IMR-90 (cell line): ENCODE data around the gene FHL2. TPM values are rescaled to one million over a fixed set of nuclear protein-coding genes. Genes with fewer than 3 reads are reported as not detected.

Source experiments
- ATAC-seq: fragments of 200-7000 bp; cut with Tn5 transposase; 2 replicates; pipeline ENCODE4 v1.9.1; 2020; ENCODE audit warnings: low read depth, mild to moderate bottlenecking, moderate library complexity
- BruUV-seq: library from RNA; stranded (reverse); fragments of 400-500 nt; replicated peaks from 2 replicates; lab custom pipeline; 2021; lab: Mats Ljungman, UMichigan
- CTCF ChIA-PET: fragments of 300-600 bp; formaldehyde crosslinking; extraction: SDS; loops from one replicate; lab custom pipeline; 2021; ENCODE audit warnings: antibody characterized with exemption; lab: Yijun Ruan, JAX
- POLR2A ChIA-PET: fragments of 300-600 bp; sonication (Branson Sonifier 250); formaldehyde crosslinking; loops from one replicate; lab custom pipeline; 2022; ENCODE audit warnings: antibody characterized with exemption; ENCODE audit not compliant: unreplicated experiment; lab: Charles Lee
- DNase-seq: peaks from one replicate; pipeline ENCODE4 v3.0.0; 2013
- H2AFZ ChIP-seq: replicated peaks from 2 replicates; pipeline ENCODE3; 2013; ENCODE audit warnings: low read length, mild to moderate bottlenecking; ENCODE audit not compliant: poor library complexity
- H2AK5ac ChIP-seq: 2 replicates; pipeline ENCODE4 v1.6.1; 2013; ENCODE audit warnings: low read depth, low read length, inconsistent platforms
- H2AK9ac ChIP-seq: replicated peaks from 2 replicates; pipeline ENCODE3; 2013; ENCODE audit warnings: mild to moderate bottlenecking, low read depth, low read length, moderate library complexity; ENCODE audit not compliant: poor library complexity
- H2BK120ac ChIP-seq: 2 replicates; pipeline ENCODE4 v1.6.1; 2013; ENCODE audit warnings: low read depth, low read length, inconsistent platforms
- H2BK15ac ChIP-seq: 3 replicates; pipeline ENCODE4 v1.6.1; 2013; ENCODE audit warnings: low read depth, low read length, inconsistent platforms
- H2BK20ac ChIP-seq: 2 replicates; pipeline ENCODE4 v1.6.1; 2013; ENCODE audit warnings: low read depth, mild to moderate bottlenecking, inconsistent platforms, low read length, moderate library complexity
- H2BK5ac ChIP-seq: 2 replicates; pipeline ENCODE4 v1.6.1; 2013; ENCODE audit warnings: mild to moderate bottlenecking, low read depth, low read length, inconsistent platforms; ENCODE audit not compliant: poor library complexity, severe bottlenecking
- H3K14ac ChIP-seq: replicated peaks from 2 replicates; pipeline ENCODE4 v1.6.1; 2013; ENCODE audit warnings: low read depth, low read length, inconsistent platforms
- H3K18ac ChIP-seq: 2 replicates; pipeline ENCODE4 v1.6.1; 2013; ENCODE audit warnings: low read depth, low read length, control low read depth
- H3K23ac ChIP-seq: 2 replicates; pipeline ENCODE4 v1.6.1; 2013; ENCODE audit warnings: low read depth, low read length, inconsistent platforms
- H3K27ac ChIP-seq: 2 replicates; pipeline ENCODE4 v1.5.1; 2013; ENCODE audit warnings: mild to moderate bottlenecking, control low read depth, low read length; ENCODE audit not compliant: insufficient read depth
- H3K27me3 ChIP-seq: 2 replicates; pipeline ENCODE4 v1.6.1; 2013; ENCODE audit warnings: low read length; ENCODE audit not compliant: control insufficient read depth, insufficient read depth
- H3K36me3 ChIP-seq: 2 replicates; pipeline ENCODE4 v1.6.1; 2013; ENCODE audit warnings: low read length, mixed read lengths; ENCODE audit not compliant: control insufficient read depth, insufficient read depth
- H3K4ac ChIP-seq: 2 replicates; pipeline ENCODE4 v1.6.1; 2013; ENCODE audit warnings: low read depth, low read length, inconsistent platforms
- H3K4me1 ChIP-seq: 2 replicates; pipeline ENCODE4 v1.6.1; 2013; ENCODE audit warnings: low read length, mixed read lengths; ENCODE audit not compliant: control insufficient read depth, insufficient read depth
- H3K4me2 ChIP-seq: 2 replicates; pipeline ENCODE4 v1.6.1; 2013; ENCODE audit warnings: low read depth, mild to moderate bottlenecking, control low read depth, low read length, moderate library complexity
- H3K4me3 ChIP-seq: 2 replicates; pipeline ENCODE4 v1.5.1; 2013; ENCODE audit warnings: low read depth, mild to moderate bottlenecking, control low read depth, low read length, moderate library complexity; ENCODE audit not compliant: insufficient read depth
- H3K56ac ChIP-seq: 2 replicates; pipeline ENCODE4 v1.6.1; 2013; ENCODE audit warnings: low read length, inconsistent platforms; ENCODE audit not compliant: insufficient read depth; ENCODE audit errors: extremely low read depth
- H3K79me1 ChIP-seq, 2 experiments: 2 replicates each; pipeline ENCODE4 v1.6.1; 2013; ENCODE audit warnings: low read length in 2 of 2, inconsistent platforms in 1 of 2, low read depth in 1 of 2
- H3K9ac ChIP-seq: 2 replicates; pipeline ENCODE4 v1.6.1; 2013; ENCODE audit warnings: low read depth, low read length, control low read depth
- H3K9me1 ChIP-seq: 2 replicates; pipeline ENCODE4 v1.6.1; 2013; ENCODE audit warnings: low read length, inconsistent platforms; ENCODE audit not compliant: insufficient read depth
- H3K9me3 ChIP-seq: 2 replicates; pipeline ENCODE4 v1.6.1; 2013; ENCODE audit warnings: low read length; ENCODE audit not compliant: control insufficient read depth, insufficient read depth
- H4K20me1 ChIP-seq: 2 replicates; pipeline ENCODE4 v1.6.1; 2013; ENCODE audit warnings: low read length, inconsistent platforms; ENCODE audit not compliant: insufficient read depth
- H4K5ac ChIP-seq: 2 replicates; pipeline ENCODE4 v1.6.1; 2013; ENCODE audit warnings: mild to moderate bottlenecking, low read depth, low read length, control low read depth
- H4K8ac ChIP-seq, 2 experiments: 2 replicates each; pipeline ENCODE4 v1.6.1; 2013; ENCODE audit warnings: low read depth in 2 of 2, low read length in 2 of 2, control low read depth in 1 of 2, inconsistent platforms in 1 of 2
- H4K91ac ChIP-seq: 2 replicates; pipeline ENCODE4 v1.6.1; 2013; ENCODE audit warnings: low read depth, low read length, inconsistent platforms; ENCODE audit not compliant: insufficient read depth
- BHLHE40 ChIP-seq: fragments of 150-350 bp; IDR thresholded peaks from 2 replicates; pipeline ENCODE4 v1.6.1; 2016; ENCODE audit warnings: mild to moderate bottlenecking, low read depth, low read length
- CEBPB ChIP-seq: IDR thresholded peaks from 2 replicates; pipeline ENCODE4 v1.6.1; 2012; ENCODE audit warnings: low read depth, low read length, improper control_type of control experiment
- CHD1 ChIP-seq: IDR thresholded peaks from 2 replicates; pipeline ENCODE4 v1.6.1; 2012; ENCODE audit warnings: low read depth, low read length, improper control_type of control experiment
- CTCF ChIP-seq: conservative IDR thresholded peaks from 2 replicates; pipeline ENCODE4 v1.5.1; 2012; ENCODE audit warnings: mild to moderate bottlenecking, low read depth, low read length, improper control_type of control experiment
- ELK1 ChIP-seq: fragments of 150-350 bp; IDR thresholded peaks from 2 replicates; pipeline ENCODE4 v1.6.1; 2016; ENCODE audit warnings: low read depth, mild to moderate bottlenecking, low read length, moderate library complexity, borderline replicate concordance
- FOS ChIP-seq: fragments of 150-350 bp; IDR thresholded peaks from 2 replicates; pipeline ENCODE4 v1.6.1; 2016; ENCODE audit warnings: low read depth, low read length
- MAFK ChIP-seq: IDR thresholded peaks from 2 replicates; pipeline ENCODE4 v1.6.1; 2012; ENCODE audit warnings: low read depth, low read length, improper control_type of control experiment
- MAZ ChIP-seq: IDR thresholded peaks from 2 replicates; pipeline ENCODE4 v1.6.1; 2012; ENCODE audit warnings: low read depth, mild to moderate bottlenecking, low read length, improper control_type of control experiment, moderate library complexity, borderline replicate concordance
- MXI1 ChIP-seq: IDR thresholded peaks from 2 replicates; pipeline ENCODE4 v1.6.1; 2012; ENCODE audit warnings: low read depth, mild to moderate bottlenecking, low read length, moderate library complexity, borderline replicate concordance
- RAD21 ChIP-seq: IDR thresholded peaks from 2 replicates; pipeline ENCODE4 v1.6.1; 2012; ENCODE audit warnings: low read length, improper control_type of control experiment
- RCOR1 ChIP-seq: IDR thresholded peaks from 2 replicates; pipeline ENCODE4 v1.6.1; 2012; ENCODE audit warnings: mild to moderate bottlenecking, low read length, improper control_type of control experiment; ENCODE audit not compliant: insufficient replicate concordance
- SMC3 ChIP-seq: fragments of 150-350 bp; IDR thresholded peaks from 2 replicates; pipeline ENCODE4 v1.6.1; 2016; ENCODE audit warnings: low read depth, mild to moderate bottlenecking, antibody characterized with exemption, low read length, moderate library complexity
- USF2 ChIP-seq: fragments of 150-350 bp; IDR thresholded peaks from 2 replicates; pipeline ENCODE4 v1.6.1; 2017; ENCODE audit warnings: mild to moderate bottlenecking, antibody characterized with exemption, low read length, low read depth
- WGBS, 2 experiments: methylation state at CpG; one replicate each; pipeline versions ENCODE4 v1.1.5 to v1.1.7; 2013; ENCODE audit warnings: missing lambda C conversion rate in 2 of 2; ENCODE audit not compliant: insufficient read length in 1 of 2; ENCODE audit errors: extremely low coverage in 2 of 2; 5-methylcytosine and 5-hydroxymethylcytosine counted together
- dilution Hi-C: fragments of 300-500 bp; cut with HindIII; formaldehyde crosslinking; loops from one replicate; pipeline ENCODE4 v1.14.3; 2018; ENCODE audit warnings: low sequenced_read_pairs; ENCODE audit not compliant: unreplicated experiment
- in situ Hi-C: fragments of 300-500 bp; cut with MboI; formaldehyde crosslinking; loops from 3 replicates; pipeline ENCODE4 v1.14.3; 2019; ENCODE audit warnings: low sequenced_read_pairs, inconsistent platforms, mixed read lengths
- intact Hi-C: fragments of 100-400 bp; cut with micrococcal nuclease; formaldehyde crosslinking; loops from 2 replicates; pipeline ENCODE4 v1.10.0; 2022
- polyA plus RNA-seq, 3 experiments: library from polyadenylated mRNA; depleted of rRNA; stranded (reverse); fragments of >200 nt; gene quantifications; 2 replicates each; pipeline ENCODE4 v1.2.3, GENCODE V29; 2012; ENCODE audit warnings: low replicate concordance in 1 of 3
- total RNA-seq: library from RNA; depleted of rRNA; stranded (reverse); fragments of >200 nt; gene quantifications from 2 replicates; pipeline ENCODE4 v1.2.3, GENCODE V29; 2012

Gene FHL2
- total and polyA plus RNA-seq, 2 of the 4 experiments (the other 2 are of a cell fraction), result 464 to 550 TPM

- H4K5ac ChIP-seq, result no peak overlapping the region
- BruUV-seq, result no TSS peak
- no peak overlapping the region for H2AK5ac ChIP-seq
- no peak overlapping the region for H2BK20ac ChIP-seq
- no peak overlapping the region for H2AK9ac ChIP-seq
- dilution Hi-C loops (no loop called here), in situ Hi-C loops (no loop called here), intact Hi-C loops (loop anchor here (2.0 kb wide), 1 partner anchor 49 kb away; no protein-coding TSS in a partner anchor)
- H2BK15ac ChIP-seq, result 0 out of 3 replicates have a peak overlapping the region, but pooled peaks have one; percentile 46
- H3K4me2 ChIP-seq, result no peak overlapping the region
- H3K14ac ChIP-seq, result no peak overlapping the region
- no peak overlapping the region for H3K27ac ChIP-seq
- peaks cover 13% of the 10 kb centered on the region for H3K9me1 ChIP-seq
- peaks cover 14% of the 10 kb centered on the region for H3K4me1 ChIP-seq
- H3K18ac ChIP-seq, result peak overlapping the region; percentile 35; the same call in 1 of the 2 replicates
- H4K91ac ChIP-seq, result no peak overlapping the region
- H3K27me3 ChIP-seq, result peaks cover 15% of the 10 kb centered on the region
- TF ChIP-seq MXI1 (no peak), MAFK (no peak), FOS (no peak), USF2 (no peak), CEBPB (no peak), CTCF (no peak), CHD1 (no peak), MAZ (no peak), BHLHE40 (no peak), SMC3 (no peak), ELK1 (no peak), RCOR1 (no peak), RAD21 (no peak)
- ATAC-seq (no peak), DNase-seq (no peak)
- no peak overlapping the region for H3K56ac ChIP-seq
- no peak overlapping the region for H2BK120ac ChIP-seq
- H3K9ac ChIP-seq, result no peak overlapping the region
- H3K4ac ChIP-seq, result no peak overlapping the region
- no peak overlapping the region for H2AFZ ChIP-seq
- no peak overlapping the region for H3K4me3 ChIP-seq
- H3K23ac ChIP-seq, result no peak overlapping the region
- H2BK5ac ChIP-seq, result no peak overlapping the region
- no peaks in the 10 kb centered on the region for H3K79me1 ChIP-seq
- no peak overlapping the region for H4K8ac ChIP-seq
- POLR2A ChIA-PET, result no interaction called here
- H4K20me1 ChIP-seq, result no peaks in the 10 kb centered on the region
- no peaks in the 10 kb centered on the region for H3K36me3 ChIP-seq
- CTCF ChIA-PET, result no interaction called here
- no peaks in the 10 kb centered on the region for H3K9me3 ChIP-seq
- WGBS, 2 experiments, result no CpG with 5 or more reads among the region's 9 CpGs
Measured at GRCh38 chr2:105445976-105446375, 47.1 kb upstream of the FHL2 start.
